ENCODE results near the gene ANGEL2. TPM values are rescaled to one million over a fixed set of nuclear protein-coding genes. Genes with fewer than 3 reads are reported as not detected.
A peak's percentile ranks its signal among the peaks of the same experiment; 100 is the strongest.

Gene ANGEL2
- total and polyA plus RNA-seq, 2 of the 13 experiments (the other 11 are each of a cell fraction or from before 2014, with no cell fraction given) = 12.3 to 25.4 TPM

DNA sequence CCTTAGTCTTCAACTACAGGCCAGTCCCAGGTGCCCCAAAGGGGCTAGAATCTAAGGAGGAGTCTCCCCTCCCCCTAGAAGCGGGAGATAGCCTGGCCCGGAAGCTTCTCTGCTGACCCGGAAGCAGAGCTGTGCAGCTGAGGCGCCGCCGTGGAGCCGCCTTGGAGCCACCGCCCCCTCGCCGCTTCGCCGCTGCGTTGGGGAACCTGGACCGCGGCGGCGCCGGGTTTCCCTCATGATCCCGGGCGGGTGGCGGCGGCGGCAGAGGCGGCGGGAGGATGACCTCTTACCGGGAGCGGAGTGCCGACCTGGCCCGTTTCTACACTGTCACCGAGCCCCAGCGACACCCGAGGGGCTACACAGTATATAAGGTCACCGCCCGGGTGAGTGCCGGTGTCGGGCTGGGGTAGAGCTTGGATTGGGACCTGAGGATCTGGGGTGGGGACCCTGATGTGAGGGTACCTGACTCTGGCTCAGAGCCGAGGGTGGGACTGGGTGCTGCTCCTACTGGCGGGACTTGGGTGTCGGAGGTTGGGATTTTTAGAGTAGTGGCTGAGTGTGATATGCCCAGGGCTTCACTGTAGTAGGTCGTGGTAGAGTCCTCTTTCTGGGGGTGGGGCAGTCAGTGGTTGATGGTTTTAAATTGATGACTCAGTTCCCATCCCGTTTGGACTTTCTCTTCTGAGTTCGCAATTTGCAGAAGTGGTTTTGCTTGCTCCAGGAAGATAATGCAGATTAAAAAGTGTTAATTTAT lies 35.6 kb upstream of the ANGEL2 start, which contains the start of gene RPS6KC1 (continued):
- TF ChIP-seq, protein P1, sequence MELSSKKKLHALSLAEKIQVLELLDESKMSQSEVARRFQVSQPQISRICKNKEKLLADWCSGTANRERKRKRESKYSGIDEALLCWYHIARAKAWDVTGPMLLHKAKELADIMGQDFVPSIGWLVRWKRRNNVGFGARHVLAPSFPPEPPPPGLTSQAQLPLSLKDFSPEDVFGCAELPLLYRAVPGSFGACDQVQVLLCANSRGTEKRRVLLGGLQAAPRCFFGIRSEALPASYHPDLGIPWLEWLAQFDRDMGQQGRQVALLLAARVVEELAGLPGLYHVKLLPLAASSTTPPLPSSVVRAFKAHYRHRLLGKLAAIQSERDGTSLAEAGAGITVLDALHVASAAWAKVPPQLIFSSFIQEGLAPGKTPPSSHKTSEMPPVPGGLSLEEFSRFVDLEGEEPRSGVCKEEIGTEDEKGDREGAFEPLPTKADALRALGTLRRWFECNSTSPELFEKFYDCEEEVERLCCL (CRISPR knock-in tag; IDR thresholded peaks at IDR 0.05; ENCODE audit: borderline replicate concordance) = no peak
- TF ChIP-seq FOXK2 (IDR thresholded peaks at IDR 0.05) (no peak), HNRNPH1 (optimal IDR thresholded peaks at IDR 0.05; ENCODE audit: low read depth, low read length) (no peak), ZNF274 (CRISPR knock-in tag; IDR thresholded peaks at IDR 0.05) (peak; percentile 52; the same call in 1 of the 2 replicates), ARID2 (CRISPR knock-in tag; IDR thresholded peaks at IDR 0.05; ENCODE audit: borderline replicate concordance) (peak; percentile 73; the same call in 1 of the 2 replicates), ZNF10 (CRISPR knock-in tag; IDR thresholded peaks at IDR 0.05; ENCODE audit: borderline replicate concordance, low read depth) (no peak), ZNF343 (CRISPR knock-in tag; IDR thresholded peaks at IDR 0.05) (peak; percentile 84; the same call in 1 of the 2 replicates), FOXA3 (CRISPR knock-in tag; IDR thresholded peaks at IDR 0.05) (peak; percentile 27; the same call in 1 of the 2 replicates), NFRKB (IDR thresholded peaks at IDR 0.05) (no peak), MAFF (IDR thresholded peaks at IDR 0.05; ENCODE audit: low read depth, low read length) (peak; percentile 60), ARNT2 (CRISPR knock-in tag; IDR thresholded peaks at IDR 0.05; ENCODE audit: low read depth) (0 out of 2 replicates have a peak, but pooled peaks have one; percentile 17), RFX1 (IDR thresholded peaks at IDR 0.05) (no peak), ZNF530 (CRISPR knock-in tag; IDR thresholded peaks at IDR 0.05; ENCODE audit: low read depth) (no peak), CHCHD3 (CRISPR knock-in tag; IDR thresholded peaks at IDR 0.05) (no peak), XBP1 (CRISPR knock-in tag; IDR thresholded peaks at IDR 0.05) (no peak), ZNF326 (CRISPR knock-in tag; IDR thresholded peaks at IDR 0.05; ENCODE audit: borderline replicate concordance) (no peak), CC2D1A (CRISPR knock-in tag; IDR thresholded peaks at IDR 0.05) (no peak), TMF1 (CRISPR knock-in tag; IDR thresholded peaks at IDR 0.05; ENCODE audit: low read depth) (no peak), ZNF383 (CRISPR knock-in tag; IDR thresholded peaks at IDR 0.05; ENCODE audit: borderline replicate concordance) (no peak), NR2F2 (IDR thresholded peaks at IDR 0.05; ENCODE audit: borderline replicate concordance, low read depth) (no peak)
- TF ChIP-seq, protein P2, sequence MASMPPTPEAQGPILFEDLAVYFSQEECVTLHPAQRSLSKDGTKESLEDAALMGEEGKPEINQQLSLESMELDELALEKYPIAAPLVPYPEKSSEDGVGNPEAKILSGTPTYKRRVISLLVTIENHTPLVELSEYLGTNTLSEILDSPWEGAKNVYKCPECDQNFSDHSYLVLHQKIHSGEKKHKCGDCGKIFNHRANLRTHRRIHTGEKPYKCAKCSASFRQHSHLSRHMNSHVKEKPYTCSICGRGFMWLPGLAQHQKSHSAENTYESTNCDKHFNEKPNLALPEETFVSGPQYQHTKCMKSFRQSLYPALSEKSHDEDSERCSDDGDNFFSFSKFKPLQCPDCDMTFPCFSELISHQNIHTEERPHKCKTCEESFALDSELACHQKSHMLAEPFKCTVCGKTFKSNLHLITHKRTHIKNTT (CRISPR knock-in tag; IDR thresholded peaks at IDR 0.05) = no peak
- TF ChIP-seq, protein P3, sequence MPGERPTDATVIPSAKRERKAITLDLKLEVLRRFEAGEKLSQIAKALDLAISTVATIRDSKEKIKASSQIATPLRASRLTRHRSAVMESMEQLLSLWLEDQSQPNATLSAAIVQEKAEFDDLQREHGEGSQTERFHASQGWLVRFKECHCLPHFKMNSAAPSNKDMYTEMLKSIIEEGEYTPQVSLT (CRISPR knock-in tag; IDR thresholded peaks at IDR 0.05; ENCODE audit: borderline replicate concordance, low read depth) = no peak
- TF ChIP-seq, protein P4, sequence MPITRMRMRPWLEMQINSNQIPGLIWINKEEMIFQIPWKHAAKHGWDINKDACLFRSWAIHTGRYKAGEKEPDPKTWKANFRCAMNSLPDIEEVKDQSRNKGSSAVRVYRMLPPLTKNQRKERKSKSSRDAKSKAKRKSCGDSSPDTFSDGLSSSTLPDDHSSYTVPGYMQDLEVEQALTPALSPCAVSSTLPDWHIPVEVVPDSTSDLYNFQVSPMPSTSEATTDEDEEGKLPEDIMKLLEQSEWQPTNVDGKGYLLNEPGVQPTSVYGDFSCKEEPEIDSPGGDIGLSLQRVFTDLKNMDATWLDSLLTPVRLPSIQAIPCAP (CRISPR knock-in tag; IDR thresholded peaks at IDR 0.05; ENCODE audit: low read depth) = 0 out of 2 replicates have a peak, but pooled peaks have one; percentile 79
- TF ChIP-seq, protein P5, sequence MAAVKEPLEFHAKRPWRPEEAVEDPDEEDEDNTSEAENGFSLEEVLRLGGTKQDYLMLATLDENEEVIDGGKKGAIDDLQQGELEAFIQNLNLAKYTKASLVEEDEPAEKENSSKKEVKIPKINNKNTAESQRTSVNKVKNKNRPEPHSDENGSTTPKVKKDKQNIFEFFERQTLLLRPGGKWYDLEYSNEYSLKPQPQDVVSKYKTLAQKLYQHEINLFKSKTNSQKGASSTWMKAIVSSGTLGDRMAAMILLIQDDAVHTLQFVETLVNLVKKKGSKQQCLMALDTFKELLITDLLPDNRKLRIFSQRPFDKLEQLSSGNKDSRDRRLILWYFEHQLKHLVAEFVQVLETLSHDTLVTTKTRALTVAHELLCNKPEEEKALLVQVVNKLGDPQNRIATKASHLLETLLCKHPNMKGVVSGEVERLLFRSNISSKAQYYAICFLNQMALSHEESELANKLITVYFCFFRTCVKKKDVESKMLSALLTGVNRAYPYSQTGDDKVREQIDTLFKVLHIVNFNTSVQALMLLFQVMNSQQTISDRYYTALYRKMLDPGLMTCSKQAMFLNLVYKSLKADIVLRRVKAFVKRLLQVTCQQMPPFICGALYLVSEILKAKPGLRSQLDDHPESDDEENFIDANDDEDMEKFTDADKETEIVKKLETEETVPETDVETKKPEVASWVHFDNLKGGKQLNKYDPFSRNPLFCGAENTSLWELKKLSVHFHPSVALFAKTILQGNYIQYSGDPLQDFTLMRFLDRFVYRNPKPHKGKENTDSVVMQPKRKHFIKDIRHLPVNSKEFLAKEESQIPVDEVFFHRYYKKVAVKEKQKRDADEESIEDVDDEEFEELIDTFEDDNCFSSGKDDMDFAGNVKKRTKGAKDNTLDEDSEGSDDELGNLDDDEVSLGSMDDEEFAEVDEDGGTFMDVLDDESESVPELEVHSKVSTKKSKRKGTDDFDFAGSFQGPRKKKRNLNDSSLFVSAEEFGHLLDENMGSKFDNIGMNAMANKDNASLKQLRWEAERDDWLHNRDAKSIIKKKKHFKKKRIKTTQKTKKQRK (IDR thresholded peaks at IDR 0.05; ENCODE audit: low read length) = no peak

Measured in HepG2 (cell line).